ENCODE results near the gene HIGD1C. TPM values are rescaled to one million over a fixed set of nuclear protein-coding genes. Genes with fewer than 3 reads are reported as not detected.
"Not testable (repeated sequence)": the region's sequence is repeated elsewhere in the genome, so short reads cannot be mapped to it uniquely, and the experiment has no call there.

The HIGD1C gene
- total RNA-seq, 1 donor from 2014 or later, result not detected

DNA sequence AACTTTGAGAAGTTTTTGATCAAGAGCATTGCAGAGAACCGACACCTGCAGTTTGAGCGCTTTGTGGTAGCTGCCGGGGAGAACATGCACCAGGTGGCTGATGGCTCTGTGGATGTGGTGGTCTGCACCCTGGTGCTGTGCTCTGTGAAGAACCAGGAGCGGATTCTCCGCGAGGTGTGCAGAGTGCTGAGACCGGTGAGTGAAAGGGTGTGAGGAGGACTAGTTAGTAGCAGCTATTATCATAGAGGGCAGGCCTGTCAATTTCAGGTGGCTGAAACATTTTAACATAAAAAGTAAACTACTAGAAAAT, 27.0 kb upstream of the HIGD1C start:
- intact Hi-C loops (cut with micrococcal nuclease), result loop anchor here (10.0 kb wide), 1 partner anchor 60 kb away; no protein-coding TSS in a partner anchor
- Histone ChIP-seq H3K27me3 (ENCODE audit: low read depth) (no peaks in the 10 kb centered on the region), H3K27ac (replicated peaks) (peak overlapping the region; percentile 94), H3K9me3 (replicated peaks) (no peaks in the 10 kb centered on the region), H3K4me1 (peaks cover 74% of the 10 kb centered on the region), H3K4me3 (peak overlapping the region; percentile 88), H3K36me3 (peaks cover 6% of the 10 kb centered on the region)
- DNase-seq, result no peak
- TF ChIP-seq, protein P1, sequence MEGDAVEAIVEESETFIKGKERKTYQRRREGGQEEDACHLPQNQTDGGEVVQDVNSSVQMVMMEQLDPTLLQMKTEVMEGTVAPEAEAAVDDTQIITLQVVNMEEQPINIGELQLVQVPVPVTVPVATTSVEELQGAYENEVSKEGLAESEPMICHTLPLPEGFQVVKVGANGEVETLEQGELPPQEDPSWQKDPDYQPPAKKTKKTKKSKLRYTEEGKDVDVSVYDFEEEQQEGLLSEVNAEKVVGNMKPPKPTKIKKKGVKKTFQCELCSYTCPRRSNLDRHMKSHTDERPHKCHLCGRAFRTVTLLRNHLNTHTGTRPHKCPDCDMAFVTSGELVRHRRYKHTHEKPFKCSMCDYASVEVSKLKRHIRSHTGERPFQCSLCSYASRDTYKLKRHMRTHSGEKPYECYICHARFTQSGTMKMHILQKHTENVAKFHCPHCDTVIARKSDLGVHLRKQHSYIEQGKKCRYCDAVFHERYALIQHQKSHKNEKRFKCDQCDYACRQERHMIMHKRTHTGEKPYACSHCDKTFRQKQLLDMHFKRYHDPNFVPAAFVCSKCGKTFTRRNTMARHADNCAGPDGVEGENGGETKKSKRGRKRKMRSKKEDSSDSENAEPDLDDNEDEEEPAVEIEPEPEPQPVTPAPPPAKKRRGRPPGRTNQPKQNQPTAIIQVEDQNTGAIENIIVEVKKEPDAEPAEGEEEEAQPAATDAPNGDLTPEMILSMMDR (IDR thresholded peaks at IDR 0.05; ENCODE audit: borderline replicate concordance), result no peak

DNA sequence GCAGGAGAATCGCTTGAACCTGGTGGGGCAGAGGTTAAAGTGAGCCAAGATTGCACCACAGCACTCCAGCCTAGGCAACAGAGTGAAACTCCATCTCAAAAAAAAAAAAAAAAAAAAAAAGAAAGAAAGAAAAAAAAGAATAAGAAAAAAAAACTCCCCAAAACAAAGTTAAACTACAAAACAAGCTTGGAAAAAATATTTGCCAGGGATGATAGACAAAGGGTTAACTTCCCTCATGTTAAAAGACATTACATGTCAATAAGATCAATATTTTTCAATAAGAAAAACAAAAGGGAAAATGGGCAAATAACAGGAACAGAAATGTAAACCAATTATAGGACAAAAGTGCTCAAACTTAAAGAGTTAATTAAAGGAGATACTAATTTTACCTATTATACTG, 26.4 kb upstream of the HIGD1C start:
- DNase-seq, result no peak
- peaks cover 12% of the 10 kb centered on the region for H3K36me3 ChIP-seq
- TF ChIP-seq, protein P1 (IDR thresholded peaks at IDR 0.05; ENCODE audit: borderline replicate concordance), result no peak

DNA sequence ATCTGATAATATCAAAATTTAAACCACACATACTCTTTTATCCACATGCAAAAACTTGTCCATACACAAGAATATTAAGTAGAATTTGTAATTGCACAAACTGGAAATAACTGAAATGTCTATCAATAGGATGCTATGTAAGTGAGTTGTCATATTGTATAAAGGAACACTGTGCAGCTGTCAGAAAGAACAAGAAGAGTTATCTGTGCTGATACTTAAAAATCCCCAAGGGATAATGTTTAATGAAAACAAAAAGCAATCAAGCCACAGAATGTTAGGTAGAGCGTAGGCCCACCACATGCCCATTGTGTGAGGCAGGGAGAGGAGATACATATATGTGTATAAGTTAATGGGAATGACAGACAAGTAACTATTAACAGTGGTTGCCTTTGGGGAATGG, 25.9 kb upstream of the HIGD1C start:
- H3K27ac ChIP-seq (replicated peaks), result peak overlapping the region; percentile 94
- H3K9me3 ChIP-seq (replicated peaks), result no peaks in the 10 kb centered on the region
- H3K4me1 ChIP-seq, result peaks cover 79% of the 10 kb centered on the region
- no peak for DNase-seq
- H3K4me3 ChIP-seq, result peak overlapping the region; percentile 88
- intact Hi-C loops (cut with micrococcal nuclease), result loop anchor here (10.0 kb wide), 1 partner anchor 58 kb away; no protein-coding TSS in a partner anchor
- H3K36me3 ChIP-seq, result peaks cover 17% of the 10 kb centered on the region
- TF ChIP-seq, protein P1 (IDR thresholded peaks at IDR 0.05; ENCODE audit: borderline replicate concordance), result no peak
- no peaks in the 10 kb centered on the region for H3K27me3 ChIP-seq (ENCODE audit: low read depth)

More for the DNA sequence above, 26.4 kb upstream of the HIGD1C start:
- intact Hi-C loops (cut with micrococcal nuclease), result loop anchor here (10.0 kb wide), 1 partner anchor 59 kb away; no protein-coding TSS in a partner anchor
- Histone ChIP-seq H3K27me3 (ENCODE audit: low read depth) (no peaks in the 10 kb centered on the region), H3K9me3 (replicated peaks) (no peaks in the 10 kb centered on the region), H3K27ac (replicated peaks) (peak overlapping the region; percentile 94), H3K4me3 (peak overlapping the region; percentile 88), H3K4me1 (peaks cover 74% of the 10 kb centered on the region)

DNA sequence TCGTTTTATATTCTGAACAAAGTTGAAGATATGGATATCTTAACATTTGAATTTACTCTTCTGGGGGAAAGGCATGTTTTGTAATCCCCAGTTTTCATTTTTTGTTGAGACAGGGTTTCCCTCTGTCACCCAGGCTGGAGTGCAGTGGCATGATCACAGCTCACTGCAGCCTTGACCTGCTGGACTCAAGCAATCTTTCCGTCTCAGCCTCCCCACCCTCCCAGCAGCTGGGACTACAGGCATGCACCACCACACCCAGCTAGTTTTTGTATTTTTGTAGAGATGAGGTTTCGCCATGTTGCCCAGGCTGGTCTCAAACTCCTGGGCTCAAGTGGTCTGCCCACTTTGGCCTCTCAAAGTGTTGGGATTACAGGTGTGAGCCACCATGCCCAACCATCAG, 25.4 kb upstream of the HIGD1C start:
- H3K4me3 ChIP-seq, result peak overlapping the region; percentile 88
- H3K4me1 ChIP-seq, result peaks cover 80% of the 10 kb centered on the region
- not testable (repeated sequence) for H3K27me3 ChIP-seq (ENCODE audit: low read depth); H3K9me3 ChIP-seq (replicated peaks)
- peak; percentile 33 for DNase-seq
- H3K27ac ChIP-seq (replicated peaks), result peak overlapping the region; percentile 94
- peaks cover 22% of the 10 kb centered on the region for H3K36me3 ChIP-seq
- intact Hi-C loops (cut with micrococcal nuclease), result loop anchor here (10.0 kb wide), 1 partner anchor 58 kb away; no protein-coding TSS in a partner anchor

DNA sequence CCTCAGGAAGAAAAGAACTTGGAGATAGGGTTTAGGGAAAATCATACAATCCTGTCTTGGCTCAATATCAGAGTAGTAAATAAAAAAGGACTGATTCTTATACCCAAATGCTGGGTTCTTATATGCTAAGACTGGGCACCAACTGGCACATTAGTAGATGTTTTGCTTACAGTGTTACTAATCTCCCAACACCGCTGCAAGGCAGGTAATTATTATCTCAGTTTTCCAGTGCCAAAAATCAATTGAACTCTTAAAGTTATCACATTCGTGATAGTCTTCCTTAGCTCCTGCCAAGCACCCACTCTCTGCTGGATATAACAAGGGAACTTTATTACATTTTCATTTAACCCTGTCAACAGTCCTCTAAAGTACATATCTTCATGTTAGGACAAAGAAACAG, 25.0 kb upstream of the HIGD1C start:
- TF ChIP-seq, protein P1 (IDR thresholded peaks at IDR 0.05; ENCODE audit: borderline replicate concordance), result no peak
- intact Hi-C loops (cut with micrococcal nuclease), result loop anchor here (10.0 kb wide), 1 partner anchor 57 kb away; no protein-coding TSS in a partner anchor

DNA sequence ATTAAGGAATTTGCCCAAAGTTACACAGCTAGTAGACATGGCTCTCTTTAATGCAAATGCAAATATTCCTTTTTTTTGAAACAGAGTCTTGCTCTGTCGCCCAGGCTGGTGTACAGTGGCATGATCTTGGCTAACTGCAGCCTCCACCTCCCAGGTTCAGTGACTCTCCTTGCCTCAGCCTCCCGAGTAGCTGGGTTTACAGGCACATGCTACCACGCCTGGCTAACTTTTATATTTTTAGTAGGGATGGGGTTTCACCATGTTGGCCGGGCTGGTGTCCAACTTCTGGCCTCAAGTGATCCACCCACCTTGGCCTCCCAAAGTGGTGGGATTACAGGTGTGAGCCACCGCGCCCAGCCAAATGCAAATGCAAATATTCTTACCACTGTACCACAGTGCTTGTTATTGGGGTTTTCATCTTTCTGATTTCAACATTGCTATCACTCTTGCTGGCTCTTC, 24.5 kb upstream of the HIGD1C start:
- Histone ChIP-seq H3K9me3 (replicated peaks) (no peaks in the 10 kb centered on the region), H3K4me1 (peaks cover 76% of the 10 kb centered on the region), H3K4me3 (peak overlapping the region; percentile 88), H3K27ac (replicated peaks) (peak overlapping the region; percentile 94), H3K27me3 (ENCODE audit: low read depth) (no peaks in the 10 kb centered on the region), H3K36me3 (peaks cover 22% of the 10 kb centered on the region)
- TF ChIP-seq, protein P1 (IDR thresholded peaks at IDR 0.05; ENCODE audit: borderline replicate concordance), result no peak
- intact Hi-C loops (cut with micrococcal nuclease), result loop anchor here (10.0 kb wide), 1 partner anchor 57 kb away; no protein-coding TSS in a partner anchor
- DNase-seq, result no peak

More for the DNA sequence above, 25.0 kb upstream of the HIGD1C start:
- no peak for DNase-seq
- H3K9me3 ChIP-seq (replicated peaks), result no peaks in the 10 kb centered on the region
- peaks cover 22% of the 10 kb centered on the region for H3K36me3 ChIP-seq
- H3K27ac ChIP-seq (replicated peaks), result peak overlapping the region; percentile 94
- peaks cover 78% of the 10 kb centered on the region for H3K4me1 ChIP-seq
- H3K4me3 ChIP-seq, result peak overlapping the region; percentile 88
- H3K27me3 ChIP-seq (ENCODE audit: low read depth), result no peaks in the 10 kb centered on the region
